Measurements from ENCODE around the gene ULK3.
"Not testable (repeated sequence)": the region's sequence is repeated elsewhere in the genome, so short reads cannot be mapped to it uniquely, and the experiment has no call there.

ULK3 gene

GRCh38 chr15:74842581-74843444 is at the start of gene ULK3:
TSS of gene ULK3 (minus strand) at chr15:74843156. CDS start at chr15:74843105, 51 bp downstream.
- peak; percentile 76 for DNase-seq

GRCh38 chr15:74892313-74892712 is 49.4 kb upstream of the ULK3 start:
- DNase-seq, result no peak

GRCh38 chr15:74891469-74891868 is 48.5 kb upstream of the ULK3 start:
- no peak for DNase-seq

GRCh38 chr15:74890665-74890960 is 47.7 kb upstream of the ULK3 start:
- DNase-seq, result no peak

- DNase-seq, result peak; percentile 45
Observed at GRCh38 chr15:74889883-74890664, 47.1 kb upstream of the ULK3 start, which contains the start of gene MPI. TSS of gene MPI (plus strand) at chr15:74890042. CDS start at chr15:74890074, 32 bp downstream.

- DNase-seq, result no peak
Observed at GRCh38 chr15:74889390-74889882, 46.5 kb upstream of the ULK3 start.

- DNase-seq, result no peak
Observed at GRCh38 chr15:74888716-74889115, 45.8 kb upstream of the ULK3 start.

- not testable (repeated sequence) for DNase-seq
Observed at GRCh38 chr15:74887537-74888193, 44.7 kb upstream of the ULK3 start.

- no peak for DNase-seq
Observed at GRCh38 chr15:74885461-74885860, 42.5 kb upstream of the ULK3 start.

- DNase-seq, result no peak
Observed at GRCh38 chr15:74884428-74885223, 41.7 kb upstream of the ULK3 start.

GRCh38 chr15:74882528-74882927 is 39.6 kb upstream of the ULK3 start:
- DNase-seq, result no peak

- DNase-seq, result no peak
Observed at GRCh38 chr15:74878273-74878672, 35.3 kb upstream of the ULK3 start.

- no peak for DNase-seq
Observed at GRCh38 chr15:74873756-74874424, 30.9 kb upstream of the ULK3 start.

- DNase-seq, result peak; percentile 91
Observed at GRCh38 chr15:74873036-74873755, 30.2 kb upstream of the ULK3 start, which contains the start of gene SCAMP2. TSS of gene SCAMP2 (minus strand) at chr15:74873365. CDS start at chr15:74873255, 110 bp downstream.

GRCh38 chr15:74872702-74873035 is 29.7 kb upstream of the ULK3 start:
- DNase-seq, result no peak

GRCh38 chr15:74870436-74871215 is 27.7 kb upstream of the ULK3 start:
- DNase-seq, result no peak

- DNase-seq, result no peak
Observed at GRCh38 chr15:74869726-74870407, 26.9 kb upstream of the ULK3 start.

GRCh38 chr15:74869372-74869725 is 26.4 kb upstream of the ULK3 start:
- DNase-seq, result no peak

- DNase-seq, result no peak
Observed at GRCh38 chr15:74868059-74868458, 25.1 kb upstream of the ULK3 start.

Data from NCI-H1092 treated with DMSO at 0.1 percent for 48 hours (cell line).